ENCODE data around the gene FAM107B. TPM values are rescaled to one million over a fixed set of nuclear protein-coding genes. Genes with fewer than 3 reads are reported as not detected.

FAM107B gene
- total RNA-seq, 1 donor from 2014 or later = 39.0 TPM

GRCh38 chr10:14528450-14528849, 246.2 kb downstream of the FAM107B start:
- Mint-ChIP-seq H3K27me3 (ENCODE audit: low read depth) (no peaks in the 10 kb centered on the region), H3K4me1 (peaks cover 12% of the 10 kb centered on the region), H3K4me3 (no peak overlapping the region), H3K9me3 (no peaks in the 10 kb centered on the region), H3K36me3 (ENCODE audit: low read depth) (peaks cover 6% of the 10 kb centered on the region), H3K27ac (ENCODE audit: unreplicated experiment) (no peak overlapping the region)
- TF ChIP-seq CTCF (conservative IDR thresholded peaks at IDR 0.05) = no peak
- DNase-seq (ENCODE audit: low read depth, low spot score) = no peak

GRCh38 chr10:14527915-14528314, 246.8 kb downstream of the FAM107B start:
- TF ChIP-seq CTCF (conservative IDR thresholded peaks at IDR 0.05) = no peak
- H3K9me3 Mint-ChIP-seq = no peaks in the 10 kb centered on the region
- H3K4me1 Mint-ChIP-seq = peaks cover 9% of the 10 kb centered on the region
- H3K27ac Mint-ChIP-seq (ENCODE audit: unreplicated experiment) = no peak overlapping the region
- no peak for DNase-seq (ENCODE audit: low read depth, low spot score)
- H3K4me3 Mint-ChIP-seq = no peak overlapping the region
- H3K36me3 Mint-ChIP-seq (ENCODE audit: low read depth) = peaks cover 6% of the 10 kb centered on the region
- H3K27me3 Mint-ChIP-seq (ENCODE audit: low read depth) = no peaks in the 10 kb centered on the region

GRCh38 chr10:14527134-14527844, 247.4 kb downstream of the FAM107B start:
- peaks cover 4% of the 10 kb centered on the region for H3K4me1 Mint-ChIP-seq
- no peak for TF ChIP-seq CTCF (conservative IDR thresholded peaks at IDR 0.05)
- H3K27ac Mint-ChIP-seq (ENCODE audit: unreplicated experiment) = no peak overlapping the region
- no peaks in the 10 kb centered on the region for H3K27me3 Mint-ChIP-seq (ENCODE audit: low read depth)
- H3K36me3 Mint-ChIP-seq (ENCODE audit: low read depth) = peaks cover 6% of the 10 kb centered on the region
- DNase-seq (ENCODE audit: low read depth, low spot score) = no peak
- no peaks in the 10 kb centered on the region for H3K9me3 Mint-ChIP-seq
- H3K4me3 Mint-ChIP-seq = no peak overlapping the region

GRCh38 chr10:14526326-14526725, 248.4 kb downstream of the FAM107B start:
- H3K4me3 Mint-ChIP-seq = no peak overlapping the region
- DNase-seq (ENCODE audit: low read depth, low spot score) = no peak
- no peak for TF ChIP-seq CTCF (conservative IDR thresholded peaks at IDR 0.05)
- H3K27me3 Mint-ChIP-seq (ENCODE audit: low read depth) = no peaks in the 10 kb centered on the region
- no peaks in the 10 kb centered on the region for H3K4me1 Mint-ChIP-seq
- no peaks in the 10 kb centered on the region for H3K9me3 Mint-ChIP-seq
- H3K27ac Mint-ChIP-seq (ENCODE audit: unreplicated experiment) = no peak overlapping the region
- H3K36me3 Mint-ChIP-seq (ENCODE audit: low read depth) = peaks cover 10% of the 10 kb centered on the region

- no peaks in the 10 kb centered on the region for H3K27me3 Mint-ChIP-seq (ENCODE audit: low read depth)
- H3K36me3 Mint-ChIP-seq (ENCODE audit: low read depth) = peaks cover 11% of the 10 kb centered on the region
- no peak for DNase-seq (ENCODE audit: low read depth, low spot score)
- no peak overlapping the region for H3K27ac Mint-ChIP-seq (ENCODE audit: unreplicated experiment)
- H3K9me3 Mint-ChIP-seq = no peaks in the 10 kb centered on the region
- no peak overlapping the region for H3K4me3 Mint-ChIP-seq
- no peaks in the 10 kb centered on the region for H3K4me1 Mint-ChIP-seq
- TF ChIP-seq CTCF (conservative IDR thresholded peaks at IDR 0.05) = no peak
These were observed 249.9 kb downstream of the FAM107B start for GRCh38 chr10:14524691-14525324.

Data from neural crest cell (in vitro differentiated cells).